ENCODE results near the gene PLCB4.

DNA sequence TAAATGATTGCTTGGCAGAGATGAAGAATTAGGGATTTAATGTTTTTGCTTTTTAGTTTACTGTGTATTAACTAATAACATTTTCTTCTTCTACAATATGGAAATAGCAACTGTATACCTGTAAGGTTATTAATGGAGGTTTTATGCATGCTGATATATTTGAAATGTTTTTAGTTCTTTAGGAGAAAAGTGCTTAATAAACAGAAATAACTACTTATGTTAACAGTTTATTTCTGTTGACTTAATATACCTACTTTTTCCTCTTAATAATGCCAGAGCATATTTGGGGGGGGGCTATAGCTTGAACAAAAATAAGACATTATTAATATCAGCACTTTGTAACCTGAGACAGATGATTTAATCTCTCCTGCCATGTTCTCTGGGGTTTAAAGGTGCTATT is 33.6 kb downstream of the PLCB4 start:
- TF ChIP-seq CTCF (IDR thresholded peaks at IDR 0.05; ENCODE audit: insufficient read depth, low read length, poor library complexity, severe bottlenecking) (no peak), EZH2phosphoT487 (conservative IDR thresholded peaks at IDR 0.05; ENCODE audit: low read length) (no peak)

Measured in SU-DHL-6 (cell line).